Stimulated activated effector memory CD8-positive, alpha-beta T cell treated with anti-CD3 and anti-CD28 coated beads, Interleukin-12 subunit alpha, Interleukin-12 subunit beta, amount 100 ng/mL, for 72 hours (primary cell): ENCODE measurements around the gene GPLD1.

Source experiments
- ATAC-seq: fragments of 150-1000 bp; cut with Tn5 transposase; 2 replicates; pipeline ENCODE4 v1.10.0; 2021
- DNase-seq, 2 donors: peaks; one replicate each; pipeline ENCODE4 v3.0.0; 2021 to 2022; ENCODE audit warnings: low spot score in 2 of 2
- H3K27ac Mint-ChIP-seq: one replicate; pipeline ENCODE4 v1.8.0; 2022; ENCODE audit warnings: mild to moderate bottlenecking, mixed read lengths
- H3K36me3 Mint-ChIP-seq: one replicate; pipeline ENCODE4 v1.8.0; 2022; ENCODE audit warnings: mild to moderate bottlenecking, mixed read lengths
- H3K4me1 Mint-ChIP-seq: one replicate; pipeline ENCODE4 v1.8.0; 2022; ENCODE audit warnings: mixed read lengths
- H3K4me3 Mint-ChIP-seq: one replicate; pipeline ENCODE4 v1.8.0; 2022; ENCODE audit warnings: mild to moderate bottlenecking, mixed read lengths
- H3K9me3 Mint-ChIP-seq: one replicate; pipeline ENCODE4 v1.8.0; 2022; ENCODE audit warnings: mixed read lengths

The GPLD1 gene

GRCh38 chr6:24451581-24452388 lies 37.6 kb downstream of the GPLD1 start:
- Mint-ChIP-seq H3K4me3 (no peak overlapping the region), H3K4me1 (no peaks in the 10 kb centered on the region), H3K9me3 (no peaks in the 10 kb centered on the region), H3K27ac (no peak overlapping the region), H3K36me3 (no peaks in the 10 kb centered on the region)
- ATAC-seq (no peak), DNase-seq (no peak)

GRCh38 chr6:24448828-24449525 lies 40.4 kb downstream of the GPLD1 start:
- DNase-seq = no peak
- no peak overlapping the region for H3K27ac Mint-ChIP-seq
- H3K36me3 Mint-ChIP-seq = no peaks in the 10 kb centered on the region
- H3K4me3 Mint-ChIP-seq = no peak overlapping the region
- H3K9me3 Mint-ChIP-seq = no peaks in the 10 kb centered on the region
- H3K4me1 Mint-ChIP-seq = no peaks in the 10 kb centered on the region
- no peak for ATAC-seq

GRCh38 chr6:24448396-24448795 lies 41.0 kb downstream of the GPLD1 start:
- no peak for DNase-seq
- no peak overlapping the region for H3K4me3 Mint-ChIP-seq
- ATAC-seq = no peak
- no peaks in the 10 kb centered on the region for H3K36me3 Mint-ChIP-seq
- H3K9me3 Mint-ChIP-seq = no peaks in the 10 kb centered on the region
- no peak overlapping the region for H3K27ac Mint-ChIP-seq
- no peaks in the 10 kb centered on the region for H3K4me1 Mint-ChIP-seq

- Mint-ChIP-seq H3K9me3 (no peaks in the 10 kb centered on the region), H3K36me3 (no peaks in the 10 kb centered on the region), H3K27ac (no peak overlapping the region), H3K4me1 (no peaks in the 10 kb centered on the region), H3K4me3 (no peak overlapping the region)
- DNase-seq (no peak), ATAC-seq (no peak)
These were observed 42.7 kb downstream of the GPLD1 start for GRCh38 chr6:24446670-24447069.

- ATAC-seq = no peak
- no peak overlapping the region for H3K4me3 Mint-ChIP-seq
- H3K9me3 Mint-ChIP-seq = no peaks in the 10 kb centered on the region
- no peak for DNase-seq
- H3K4me1 Mint-ChIP-seq = no peaks in the 10 kb centered on the region
- H3K27ac Mint-ChIP-seq = no peak overlapping the region
- no peaks in the 10 kb centered on the region for H3K36me3 Mint-ChIP-seq
These were observed 43.7 kb downstream of the GPLD1 start for GRCh38 chr6:24445704-24446103.

- Mint-ChIP-seq H3K27ac (no peak overlapping the region), H3K4me1 (no peaks in the 10 kb centered on the region), H3K4me3 (no peak overlapping the region), H3K36me3 (no peaks in the 10 kb centered on the region), H3K9me3 (no peaks in the 10 kb centered on the region)
- no peak for ATAC-seq
- no peak for DNase-seq
These were observed 44.8 kb downstream of the GPLD1 start for GRCh38 chr6:24444588-24444987.

- ATAC-seq = no peak
- H3K4me3 Mint-ChIP-seq = no peak overlapping the region
These were observed 47.8 kb downstream of the GPLD1 start for GRCh38 chr6:24441599-24441904.

GRCh38 chr6:24440897-24441598 lies 48.3 kb downstream of the GPLD1 start:
- Mint-ChIP-seq H3K36me3 (no peaks in the 10 kb centered on the region), H3K4me1 (no peaks in the 10 kb centered on the region), H3K4me3 (no peak overlapping the region), H3K27ac (no peak overlapping the region), H3K9me3 (no peaks in the 10 kb centered on the region)
- ATAC-seq = no peak
- no peak for DNase-seq

More at GRCh38 chr6:24441599-24441904, 47.8 kb downstream of the GPLD1 start:
- no peaks in the 10 kb centered on the region for H3K4me1 Mint-ChIP-seq
- H3K9me3 Mint-ChIP-seq = no peaks in the 10 kb centered on the region
- no peaks in the 10 kb centered on the region for H3K36me3 Mint-ChIP-seq
- DNase-seq = no peak
- no peak overlapping the region for H3K27ac Mint-ChIP-seq

GRCh38 chr6:24439858-24440539 lies 49.4 kb downstream of the GPLD1 start:
- no peaks in the 10 kb centered on the region for H3K9me3 Mint-ChIP-seq
- no peak overlapping the region for H3K4me3 Mint-ChIP-seq
- DNase-seq (no peak), ATAC-seq (no peak)
- H3K27ac Mint-ChIP-seq = no peak overlapping the region
- no peaks in the 10 kb centered on the region for H3K36me3 Mint-ChIP-seq
- H3K4me1 Mint-ChIP-seq = no peaks in the 10 kb centered on the region

- DNase-seq = no peak
- Mint-ChIP-seq H3K4me1 (no peaks in the 10 kb centered on the region), H3K9me3 (no peaks in the 10 kb centered on the region), H3K36me3 (no peaks in the 10 kb centered on the region), H3K27ac (no peak overlapping the region), H3K4me3 (no peak overlapping the region)
- no peak for ATAC-seq
These were observed 52.4 kb downstream of the GPLD1 start for GRCh38 chr6:24436979-24437378.

- no peak overlapping the region for H3K4me3 Mint-ChIP-seq
- ATAC-seq (no peak), DNase-seq (no peak)
- no peaks in the 10 kb centered on the region for H3K4me1 Mint-ChIP-seq
- no peaks in the 10 kb centered on the region for H3K36me3 Mint-ChIP-seq
- H3K27ac Mint-ChIP-seq = no peak overlapping the region
- no peaks in the 10 kb centered on the region for H3K9me3 Mint-ChIP-seq
These were observed 56.8 kb downstream of the GPLD1 start for GRCh38 chr6:24432611-24433010.

- ATAC-seq = no peak
- DNase-seq = no peak
- H3K27ac Mint-ChIP-seq = no peak overlapping the region
- peaks cover 8% of the 10 kb centered on the region for H3K36me3 Mint-ChIP-seq
- no peaks in the 10 kb centered on the region for H3K4me1 Mint-ChIP-seq
- H3K9me3 Mint-ChIP-seq = no peaks in the 10 kb centered on the region
- no peak overlapping the region for H3K4me3 Mint-ChIP-seq
These were observed 58.3 kb downstream of the GPLD1 start for GRCh38 chr6:24431045-24431451.

- no peak for ATAC-seq
- Mint-ChIP-seq H3K4me3 (no peak overlapping the region), H3K27ac (no peak overlapping the region), H3K36me3 (peaks cover 17% of the 10 kb centered on the region), H3K4me1 (no peaks in the 10 kb centered on the region), H3K9me3 (no peaks in the 10 kb centered on the region)
- no peak for DNase-seq
These were observed 59.3 kb downstream of the GPLD1 start for GRCh38 chr6:24430086-24430485.

GRCh38 chr6:24429146-24429545 lies 60.2 kb downstream of the GPLD1 start:
- Mint-ChIP-seq H3K4me3 (no peak overlapping the region), H3K4me1 (no peaks in the 10 kb centered on the region), H3K36me3 (peaks cover 27% of the 10 kb centered on the region), H3K27ac (no peak overlapping the region), H3K9me3 (no peaks in the 10 kb centered on the region)
- no peak for DNase-seq
- no peak for ATAC-seq

GRCh38 chr6:24428615-24429014 lies 60.8 kb downstream of the GPLD1 start:
- no peaks in the 10 kb centered on the region for H3K4me1 Mint-ChIP-seq
- H3K9me3 Mint-ChIP-seq = no peaks in the 10 kb centered on the region
- ATAC-seq (no peak), DNase-seq (no peak)
- peaks cover 32% of the 10 kb centered on the region for H3K36me3 Mint-ChIP-seq
- H3K27ac Mint-ChIP-seq = no peak overlapping the region
- no peak overlapping the region for H3K4me3 Mint-ChIP-seq
